BJ (cell line): Measurements from ENCODE around the gene TNFRSF6B. TPM values are rescaled to one million over a fixed set of nuclear protein-coding genes. Genes with fewer than 3 reads are reported as not detected.

ENCODE experiments used
- CTCF ChIA-PET: fragments of 350-600 bp; formaldehyde crosslinking; extraction: SDS; loops from one replicate; lab custom pipeline; 2021; ENCODE audit warnings: antibody characterized with exemption, inconsistent platforms; lab: Yijun Ruan, JAX
- POLR2A ChIA-PET: fragments of 300-600 bp; sonication (Branson Sonifier 250); formaldehyde crosslinking; extraction: SDS; loops from one replicate; lab custom pipeline; 2021; ENCODE audit warnings: antibody characterized with exemption; lab: Charles Lee
- DNase-seq: peaks from one replicate; pipeline ENCODE4 v3.0.0-alpha.2; 2011; ENCODE audit warnings: low read depth
- H3K27me3 ChIP-seq: 2 replicates; pipeline ENCODE4 v1.6.0; 2011; ENCODE audit warnings: low read length; ENCODE audit not compliant: control insufficient read depth, insufficient read depth
- H3K36me3 ChIP-seq: 2 replicates; pipeline ENCODE4 v1.5.1; 2011; ENCODE audit warnings: low read length; ENCODE audit not compliant: control insufficient read depth, insufficient read depth
- H3K4me3 ChIP-seq: 2 replicates; pipeline ENCODE4 v1.5.1; 2011; ENCODE audit warnings: low read depth, mild to moderate bottlenecking, control low read depth, low read length
- polyA plus RNA-seq: library from polyadenylated mRNA; depleted of rRNA; stranded (reverse); fragments of >200 nt; gene quantifications from 2 replicates; pipeline ENCODE4 v1.2.3, GENCODE V29; 2011
- TF ChIP-seq, protein P1 (sequence below): IDR thresholded peaks from 2 replicates; pipeline ENCODE4 v1.5.1; 2011; ENCODE audit warnings: low read depth, mild to moderate bottlenecking, control low read depth, inconsistent platforms, low read length, moderate library complexity; ENCODE audit not compliant: insufficient read depth

TNFRSF6B gene
- polyA plus RNA-seq, 1 experiment = 3.2 TPM

DNA sequence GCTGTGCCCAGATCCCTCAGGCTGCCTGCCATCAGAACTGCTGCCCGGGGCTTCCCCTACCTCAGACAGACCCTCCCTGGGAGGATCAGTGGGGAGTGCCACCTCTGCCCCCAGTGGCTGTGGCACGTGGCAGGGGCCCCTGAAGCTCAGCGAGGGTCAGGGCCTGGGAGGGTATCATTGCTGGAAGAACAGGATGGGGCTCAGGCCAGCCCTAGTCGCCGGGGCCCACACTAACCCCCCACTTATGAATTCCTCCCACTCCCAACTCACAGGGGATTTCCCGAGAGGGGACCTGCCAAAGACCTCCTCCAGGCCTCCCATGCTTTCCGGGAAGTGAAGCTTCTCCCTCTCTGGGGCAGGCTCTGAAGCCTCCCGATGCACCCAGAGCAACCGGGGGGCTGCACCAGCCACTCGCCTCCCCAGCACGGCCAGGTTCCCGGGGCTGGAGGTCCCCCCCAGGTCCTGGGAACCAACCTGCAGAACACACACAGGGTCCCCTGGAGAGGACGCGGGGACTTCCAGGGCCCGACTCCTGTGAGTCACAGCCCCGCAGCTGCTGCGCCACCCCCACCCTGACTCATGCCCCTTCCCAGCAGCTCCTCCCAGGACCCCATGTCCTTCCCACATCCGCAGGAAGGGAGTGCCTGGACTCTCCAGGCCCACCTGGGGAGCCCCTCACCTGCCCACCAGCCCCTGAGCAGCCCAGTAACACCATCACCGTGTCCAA lies 2.5 kb downstream of the TNFRSF6B start:
- POLR2A ChIA-PET = interaction anchor here (0.8 kb wide), 1 partner anchor 9 kb away, joined by 6 read pairs; the partner anchor contains the start of genes ARFRP1 and ZGPAT
- CTCF ChIA-PET = interaction anchor here (0.6 to 1.1 kb wide), 4 partner anchors 9 to 161 kb away, joined by 3 to 4 read pairs (median 4); partner anchors contain the start of genes ARFRP1 and ZGPAT
- Histone ChIP-seq H3K27me3 (no peaks in the 10 kb centered on the region), H3K36me3 (peaks cover 21% of the 10 kb centered on the region), H3K4me3 (no peak overlapping the region)
- TF ChIP-seq, protein P1, sequence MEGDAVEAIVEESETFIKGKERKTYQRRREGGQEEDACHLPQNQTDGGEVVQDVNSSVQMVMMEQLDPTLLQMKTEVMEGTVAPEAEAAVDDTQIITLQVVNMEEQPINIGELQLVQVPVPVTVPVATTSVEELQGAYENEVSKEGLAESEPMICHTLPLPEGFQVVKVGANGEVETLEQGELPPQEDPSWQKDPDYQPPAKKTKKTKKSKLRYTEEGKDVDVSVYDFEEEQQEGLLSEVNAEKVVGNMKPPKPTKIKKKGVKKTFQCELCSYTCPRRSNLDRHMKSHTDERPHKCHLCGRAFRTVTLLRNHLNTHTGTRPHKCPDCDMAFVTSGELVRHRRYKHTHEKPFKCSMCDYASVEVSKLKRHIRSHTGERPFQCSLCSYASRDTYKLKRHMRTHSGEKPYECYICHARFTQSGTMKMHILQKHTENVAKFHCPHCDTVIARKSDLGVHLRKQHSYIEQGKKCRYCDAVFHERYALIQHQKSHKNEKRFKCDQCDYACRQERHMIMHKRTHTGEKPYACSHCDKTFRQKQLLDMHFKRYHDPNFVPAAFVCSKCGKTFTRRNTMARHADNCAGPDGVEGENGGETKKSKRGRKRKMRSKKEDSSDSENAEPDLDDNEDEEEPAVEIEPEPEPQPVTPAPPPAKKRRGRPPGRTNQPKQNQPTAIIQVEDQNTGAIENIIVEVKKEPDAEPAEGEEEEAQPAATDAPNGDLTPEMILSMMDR = no peak
- peak; percentile 51 for DNase-seq

- H3K36me3 ChIP-seq = peaks cover 24% of the 10 kb centered on the region
- H3K4me3 ChIP-seq = no peak overlapping the region
- DNase-seq = no peak
- ChIA-PET POLR2A (interaction anchor here (0.8 kb wide), 1 partner anchor 8 kb away, joined by 6 read pairs; the partner anchor contains the start of genes ARFRP1 and ZGPAT), CTCF (interaction anchor here (0.6 to 1.1 kb wide), 2 partner anchors 8 to 162 kb away, joined by 4 read pairs; partner anchors contain the start of genes ARFRP1 and ZGPAT)
- no peaks in the 10 kb centered on the region for H3K27me3 ChIP-seq
- TF ChIP-seq, protein P1 = no peak
Measured at GRCh38 chr20:63699466-63700198, 3.2 kb downstream of the TNFRSF6B start.

DNA sequence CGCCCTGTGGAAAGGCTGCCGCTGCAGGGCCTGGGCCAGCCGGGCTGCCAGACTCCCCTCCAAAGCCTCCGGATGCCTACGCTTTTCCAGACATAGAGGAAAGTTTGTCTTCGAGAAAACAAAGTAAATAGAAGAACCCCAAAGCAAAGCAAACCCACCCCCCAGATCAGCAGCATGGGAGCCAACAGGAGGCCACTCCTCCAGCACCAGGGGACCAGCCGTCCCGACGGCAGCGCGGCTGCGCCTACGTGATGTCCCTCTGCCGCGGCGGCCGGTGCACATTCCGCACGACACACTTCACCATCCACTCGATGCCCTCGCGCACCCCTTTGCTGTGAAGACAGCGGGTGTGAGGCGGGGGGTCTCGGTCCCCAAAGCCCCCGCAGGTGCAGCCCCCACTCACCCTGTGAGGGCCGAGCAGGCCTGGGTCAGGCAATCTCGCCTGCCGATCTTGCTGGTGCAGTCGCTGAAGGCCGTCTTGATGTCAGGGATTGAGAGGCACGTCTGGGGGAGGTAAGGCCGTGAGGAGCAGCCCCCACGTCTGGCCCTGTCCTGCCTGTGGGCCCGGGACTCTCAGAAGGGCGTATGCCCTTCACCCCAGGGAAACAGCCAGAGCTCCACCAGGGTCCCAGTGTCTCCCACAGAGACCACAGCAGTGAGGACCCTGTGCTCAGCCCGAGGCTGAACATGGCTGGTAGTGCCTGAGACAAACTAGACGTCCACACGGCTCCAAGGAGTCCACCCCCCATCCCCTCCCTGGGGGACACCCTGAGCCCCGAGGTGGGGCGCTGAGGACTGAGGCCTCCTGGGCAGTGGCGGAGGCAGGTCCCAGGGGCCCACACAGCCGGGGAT lies 4.0 kb downstream of the TNFRSF6B start:
- POLR2A ChIA-PET = no interaction called here
- CTCF ChIA-PET = no interaction called here
- H3K4me3 ChIP-seq = no peak overlapping the region
- TF ChIP-seq, protein P1 = no peak
- H3K27me3 ChIP-seq = no peaks in the 10 kb centered on the region
- no peak for DNase-seq
- peaks cover 30% of the 10 kb centered on the region for H3K36me3 ChIP-seq

DNA sequence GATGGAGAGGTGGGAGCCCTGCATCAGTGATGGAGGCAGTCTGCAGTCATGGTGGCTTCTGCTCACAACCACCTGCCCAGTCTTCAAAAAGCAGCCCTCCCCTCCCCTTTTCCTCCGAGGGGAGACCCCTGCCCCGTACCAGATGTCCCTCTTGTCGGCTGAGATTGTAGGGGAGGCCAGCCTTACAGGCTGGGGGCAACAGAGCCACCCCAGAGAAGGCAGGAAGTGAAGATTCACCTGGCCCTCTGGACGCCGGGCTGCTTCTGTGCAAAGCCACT lies 4.5 kb downstream of the TNFRSF6B start:
- ChIA-PET POLR2A (no interaction called here), CTCF (no interaction called here)
- no peak for DNase-seq
- peaks cover 32% of the 10 kb centered on the region for H3K36me3 ChIP-seq
- TF ChIP-seq, protein P1 = no peak
- H3K27me3 ChIP-seq = no peaks in the 10 kb centered on the region
- no peak overlapping the region for H3K4me3 ChIP-seq
